ENCODE results near the gene PTPRS.

DNA sequence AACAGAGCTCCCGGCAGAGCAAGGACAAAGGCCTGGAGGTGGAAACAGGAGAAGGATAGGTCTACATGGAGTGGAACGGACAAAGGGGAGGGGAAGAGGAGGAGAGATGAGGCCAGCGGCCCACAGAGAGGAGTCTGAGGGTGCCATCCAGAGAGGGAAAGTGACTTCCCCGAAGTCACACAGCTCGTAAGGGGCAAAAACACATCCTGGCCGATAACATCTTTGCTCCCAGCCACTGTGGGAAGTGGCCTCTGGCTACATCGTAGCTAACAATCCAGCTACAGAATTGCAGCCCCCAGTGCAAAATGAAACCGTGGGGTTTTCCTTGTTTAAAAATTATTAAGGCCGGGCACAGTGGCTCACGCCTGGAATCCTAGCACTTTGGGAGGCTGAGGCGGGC is 11.5 kb downstream of the PTPRS start:
- TF ChIP-seq, protein P1, sequence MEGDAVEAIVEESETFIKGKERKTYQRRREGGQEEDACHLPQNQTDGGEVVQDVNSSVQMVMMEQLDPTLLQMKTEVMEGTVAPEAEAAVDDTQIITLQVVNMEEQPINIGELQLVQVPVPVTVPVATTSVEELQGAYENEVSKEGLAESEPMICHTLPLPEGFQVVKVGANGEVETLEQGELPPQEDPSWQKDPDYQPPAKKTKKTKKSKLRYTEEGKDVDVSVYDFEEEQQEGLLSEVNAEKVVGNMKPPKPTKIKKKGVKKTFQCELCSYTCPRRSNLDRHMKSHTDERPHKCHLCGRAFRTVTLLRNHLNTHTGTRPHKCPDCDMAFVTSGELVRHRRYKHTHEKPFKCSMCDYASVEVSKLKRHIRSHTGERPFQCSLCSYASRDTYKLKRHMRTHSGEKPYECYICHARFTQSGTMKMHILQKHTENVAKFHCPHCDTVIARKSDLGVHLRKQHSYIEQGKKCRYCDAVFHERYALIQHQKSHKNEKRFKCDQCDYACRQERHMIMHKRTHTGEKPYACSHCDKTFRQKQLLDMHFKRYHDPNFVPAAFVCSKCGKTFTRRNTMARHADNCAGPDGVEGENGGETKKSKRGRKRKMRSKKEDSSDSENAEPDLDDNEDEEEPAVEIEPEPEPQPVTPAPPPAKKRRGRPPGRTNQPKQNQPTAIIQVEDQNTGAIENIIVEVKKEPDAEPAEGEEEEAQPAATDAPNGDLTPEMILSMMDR (IDR thresholded peaks at IDR 0.05) = no peak
- TF ChIP-seq POLR2A (IDR thresholded peaks at IDR 0.05) = no peak

All from thyroid gland (tissue), 4 donors.